GM19099 (cell line): ENCODE measurements around the gene EIF3L.

ENCODE experiments used
- POLR2A ChIP-seq: IDR thresholded peaks from 3 replicates; pipeline ENCODE4 v1.6.1; 2011; ENCODE audit warnings: low read depth; ENCODE audit not compliant: insufficient read length; ENCODE audit errors: extremely low read depth

The EIF3L gene

DNA sequence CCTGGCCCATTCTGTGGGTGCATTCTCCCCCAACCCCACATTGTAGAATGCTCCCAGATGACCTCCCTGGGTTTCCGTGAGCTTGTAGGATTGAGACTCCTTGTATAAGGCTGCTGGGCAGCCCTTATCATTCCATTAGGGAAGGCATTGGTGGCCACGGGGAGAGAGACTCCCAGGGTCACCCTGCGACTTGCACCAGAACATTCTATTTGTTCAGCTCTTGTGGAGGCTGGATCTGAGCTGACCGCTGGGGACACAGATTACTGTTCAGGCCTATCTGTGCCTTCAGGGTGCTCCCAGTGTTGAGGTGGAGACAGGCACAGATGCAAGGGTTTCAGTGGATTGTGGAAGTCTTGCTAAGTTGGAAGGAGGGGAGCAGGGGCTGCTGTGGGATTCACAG lies 74.7 kb downstream of the EIF3L start:
- TF ChIP-seq POLR2A, result no peak

DNA sequence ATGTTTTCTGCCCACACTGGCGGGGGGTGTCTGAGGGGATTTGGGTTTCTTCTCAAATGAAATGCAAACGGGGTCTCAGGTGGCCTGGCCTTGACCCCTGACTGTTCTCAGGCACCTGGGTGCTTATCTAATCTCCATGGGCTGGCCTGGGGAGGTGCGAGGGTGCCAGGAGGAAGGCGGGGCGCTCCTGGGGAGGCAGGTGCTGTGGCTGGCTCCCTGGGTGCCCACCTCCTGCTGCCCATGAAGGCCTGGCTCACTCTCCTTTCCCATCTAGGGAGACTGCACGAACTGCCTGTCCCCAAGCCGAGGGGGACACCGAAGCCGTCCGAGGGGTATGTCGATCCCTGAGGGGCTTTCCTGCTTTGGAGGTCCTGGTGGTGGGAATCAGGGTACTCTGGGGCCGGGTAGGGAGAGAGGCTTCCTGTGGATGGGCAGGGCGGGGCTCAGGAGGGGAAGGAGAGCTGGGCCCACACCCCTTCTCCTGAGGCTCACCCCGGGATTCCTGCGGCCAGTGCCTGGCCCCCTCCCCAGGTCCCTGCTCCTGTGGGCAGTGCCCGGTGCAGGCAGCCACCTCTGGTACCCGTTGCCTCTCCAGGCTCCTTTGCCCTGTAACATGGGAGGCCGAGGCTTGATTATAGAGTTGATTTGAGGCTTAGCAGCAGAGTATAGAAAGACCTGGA lies 75.3 kb downstream of the EIF3L start:
- TF ChIP-seq POLR2A, result no peak

DNA sequence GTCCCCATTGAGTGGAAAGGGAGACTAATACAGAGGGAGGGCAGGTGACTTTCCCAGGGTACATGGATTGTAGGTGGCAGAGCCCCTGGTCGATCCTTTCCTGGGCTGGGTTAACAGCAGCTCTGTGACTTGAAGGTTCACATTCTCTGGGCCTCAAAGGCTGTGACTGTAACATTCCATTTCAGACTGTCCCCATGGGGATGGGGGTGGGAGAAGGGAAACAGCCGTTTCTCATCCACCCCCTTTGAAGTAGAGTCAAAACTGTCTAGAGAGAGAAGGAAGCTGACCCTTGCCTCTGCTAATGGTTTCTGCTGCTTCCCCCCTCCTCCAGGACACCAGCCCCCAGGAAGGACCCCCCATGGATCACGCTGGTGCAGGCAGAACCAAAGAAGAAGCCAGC lies 76.1 kb downstream of the EIF3L start:
- no peak for TF ChIP-seq POLR2A

DNA sequence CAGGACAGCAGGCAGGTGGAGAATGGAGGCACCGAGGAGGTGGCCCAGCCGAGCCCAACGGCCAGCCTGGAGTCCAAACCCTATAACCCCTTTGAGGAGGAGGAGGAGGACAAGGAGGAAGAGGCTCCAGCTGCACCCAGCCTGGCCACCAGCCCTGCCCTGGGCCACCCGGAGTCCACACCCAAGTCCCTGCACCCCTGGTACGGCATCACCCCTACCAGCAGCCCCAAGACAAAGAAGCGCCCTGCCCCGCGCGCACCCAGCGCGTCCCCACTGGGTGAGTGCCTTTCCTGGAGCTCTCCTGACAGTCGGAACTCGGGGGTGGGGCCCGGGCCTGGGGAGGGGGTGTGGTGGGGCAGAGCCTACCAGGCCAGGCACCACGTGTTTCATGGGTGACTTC lies 76.5 kb downstream of the EIF3L start:
- TF ChIP-seq POLR2A, result no peak

DNA sequence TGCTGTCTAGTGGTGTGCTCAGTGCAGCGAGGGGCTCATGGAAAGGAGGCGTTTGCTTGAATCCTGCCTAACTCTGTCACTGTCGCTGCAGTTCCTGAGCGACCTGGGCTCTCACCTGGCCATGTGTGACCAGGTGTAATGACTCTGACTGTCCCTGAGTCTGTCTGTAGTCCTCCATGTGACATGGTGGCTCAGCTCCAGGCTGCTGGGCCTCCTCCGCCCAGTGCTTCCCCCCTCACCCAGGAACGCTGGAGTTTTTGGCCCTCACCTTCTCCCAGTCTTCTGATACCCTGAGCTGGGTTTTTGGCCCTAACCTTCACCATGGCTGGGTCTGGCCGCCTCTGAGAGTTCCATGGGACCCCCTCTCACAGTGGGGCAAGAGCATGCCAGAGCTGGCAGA lies 77.1 kb downstream of the EIF3L start:
- no peak for TF ChIP-seq POLR2A

DNA sequence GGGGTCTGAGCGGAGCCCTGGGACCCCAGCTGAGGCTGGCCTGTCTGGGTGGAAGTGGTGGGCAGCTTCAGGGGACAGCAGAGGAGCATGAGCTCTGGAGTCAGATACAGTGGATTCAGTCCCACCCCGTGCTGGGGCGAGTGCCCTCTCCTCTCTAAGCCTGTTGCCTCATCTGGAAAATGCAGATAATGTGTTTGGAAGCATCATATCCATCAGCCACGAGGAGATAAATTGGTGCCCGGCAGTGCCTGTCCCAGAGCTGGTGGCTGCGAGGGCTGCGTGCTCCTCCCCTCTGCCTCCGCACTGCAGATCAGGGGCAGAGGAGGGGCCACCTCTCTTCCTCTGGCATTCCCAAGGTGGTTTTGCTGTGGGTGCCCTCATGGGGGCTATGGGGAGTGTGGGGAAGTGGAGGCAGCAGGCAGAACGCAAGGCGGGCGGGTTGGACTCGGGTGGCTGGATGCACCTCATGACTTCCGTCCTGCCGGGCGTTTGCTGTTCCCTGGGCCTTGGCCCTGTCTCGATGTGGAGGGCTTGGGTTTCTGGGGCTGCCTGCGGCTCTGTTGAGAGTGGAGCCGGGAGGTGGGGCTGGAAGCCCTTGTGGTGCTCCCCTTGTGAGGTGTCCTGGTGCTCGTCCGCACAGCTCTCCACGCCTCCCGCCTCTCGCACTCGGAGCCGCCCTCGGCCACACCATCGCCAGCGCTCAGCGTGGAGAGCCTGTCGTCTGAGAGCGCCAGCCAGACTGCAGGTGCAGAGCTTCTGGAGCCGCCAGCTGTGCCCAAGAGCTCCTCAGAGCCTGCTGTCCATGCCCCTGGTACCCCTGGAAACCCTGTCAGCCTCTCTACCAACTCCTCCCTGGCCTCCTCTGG lies 77.8 kb downstream of the EIF3L start:
- no peak for TF ChIP-seq POLR2A

DNA sequence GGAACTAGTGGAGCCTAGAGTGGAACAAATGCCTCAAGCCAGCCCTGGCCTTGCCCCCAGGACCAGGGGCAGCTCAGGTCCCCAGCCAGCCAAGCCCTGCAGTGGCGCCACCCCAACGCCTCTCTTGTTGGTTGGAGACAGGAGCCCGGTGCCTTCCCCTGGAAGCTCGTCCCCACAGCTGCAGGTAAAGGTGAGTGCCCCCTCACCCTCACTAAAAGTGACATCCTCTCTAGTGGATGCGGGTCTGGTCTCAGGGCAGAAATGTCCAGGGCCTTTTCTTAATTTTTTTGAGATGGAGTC lies 78.4 kb downstream of the EIF3L start:
- TF ChIP-seq POLR2A, result no peak

DNA sequence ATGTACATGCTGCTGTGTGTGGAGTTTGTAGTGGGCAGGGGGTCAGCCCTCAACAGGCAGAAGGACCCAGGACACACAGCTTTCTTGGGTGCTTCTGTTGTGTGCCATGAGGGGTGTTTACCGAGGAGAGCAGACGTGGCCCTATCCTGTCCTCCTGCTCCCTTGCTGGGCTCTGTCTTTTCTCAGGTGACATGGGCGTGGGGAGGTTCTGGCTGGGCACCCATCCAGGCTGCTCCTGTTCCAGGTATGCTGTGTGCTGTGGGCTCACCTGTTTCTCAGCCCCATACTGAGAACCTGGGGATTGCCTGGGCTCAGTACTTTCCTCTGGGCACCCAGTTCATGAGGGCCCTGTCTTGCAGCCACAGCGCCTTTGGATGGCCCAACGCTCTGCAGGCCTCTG lies 80.2 kb downstream of the EIF3L start:
- no peak for TF ChIP-seq POLR2A

DNA sequence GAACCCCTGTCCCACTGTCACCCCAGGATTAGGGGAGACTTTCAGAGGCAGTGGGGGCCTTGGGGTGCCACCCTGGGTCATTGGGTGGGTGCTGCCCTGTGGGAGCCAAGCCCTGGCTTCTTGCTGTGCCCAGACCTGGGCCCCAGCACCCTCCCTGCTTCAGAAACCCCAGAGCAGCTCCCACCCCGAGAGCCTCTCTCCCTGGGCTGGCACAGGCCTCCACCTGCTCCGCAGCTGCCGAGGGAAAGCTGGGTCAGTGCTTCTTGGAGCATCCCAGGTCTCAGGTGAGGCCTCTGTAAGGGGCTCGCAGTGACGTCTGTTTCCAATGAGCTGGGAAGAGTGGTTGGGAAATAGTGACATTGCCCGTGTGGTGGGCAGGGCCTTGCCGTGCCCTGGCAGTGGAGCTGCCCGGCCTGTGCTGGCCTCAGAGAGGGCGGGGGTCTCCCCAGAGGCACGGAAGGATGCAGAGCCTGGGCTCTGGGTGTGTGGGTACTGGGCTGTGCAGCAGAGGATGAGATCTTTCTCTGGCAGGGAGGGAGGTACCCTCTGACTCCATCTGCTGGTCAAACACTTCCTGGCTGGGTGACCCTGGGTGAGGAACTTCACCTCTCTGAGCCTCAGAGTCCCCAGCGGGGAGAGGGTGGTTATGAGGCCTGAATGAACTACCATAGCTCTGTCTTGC lies 81.2 kb downstream of the EIF3L start:
- TF ChIP-seq POLR2A, result no peak

DNA sequence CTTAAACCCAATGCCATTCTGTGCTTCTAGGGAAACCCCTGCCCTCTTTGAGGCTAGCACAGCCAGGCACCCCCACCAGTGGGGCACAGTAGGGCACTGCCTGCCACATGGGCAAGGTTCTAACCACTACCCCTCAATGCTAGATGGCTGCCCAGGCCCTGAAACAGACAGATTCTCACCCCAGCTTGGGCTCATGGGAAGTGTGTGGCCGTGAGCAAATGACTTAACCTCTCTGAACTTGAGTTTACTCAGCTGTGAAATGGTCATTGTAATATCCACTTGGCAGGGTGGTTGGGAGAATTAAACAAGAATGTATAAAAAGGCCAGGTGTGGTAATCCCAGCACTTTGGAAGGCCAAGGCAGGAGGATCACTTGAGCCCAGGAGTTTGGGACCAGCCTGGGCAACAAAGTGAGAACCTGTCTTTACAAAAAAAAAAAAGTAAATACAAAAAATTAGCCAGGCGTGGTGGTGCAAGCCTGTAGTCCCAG lies 81.8 kb downstream of the EIF3L start:
- TF ChIP-seq POLR2A, result no peak

DNA sequence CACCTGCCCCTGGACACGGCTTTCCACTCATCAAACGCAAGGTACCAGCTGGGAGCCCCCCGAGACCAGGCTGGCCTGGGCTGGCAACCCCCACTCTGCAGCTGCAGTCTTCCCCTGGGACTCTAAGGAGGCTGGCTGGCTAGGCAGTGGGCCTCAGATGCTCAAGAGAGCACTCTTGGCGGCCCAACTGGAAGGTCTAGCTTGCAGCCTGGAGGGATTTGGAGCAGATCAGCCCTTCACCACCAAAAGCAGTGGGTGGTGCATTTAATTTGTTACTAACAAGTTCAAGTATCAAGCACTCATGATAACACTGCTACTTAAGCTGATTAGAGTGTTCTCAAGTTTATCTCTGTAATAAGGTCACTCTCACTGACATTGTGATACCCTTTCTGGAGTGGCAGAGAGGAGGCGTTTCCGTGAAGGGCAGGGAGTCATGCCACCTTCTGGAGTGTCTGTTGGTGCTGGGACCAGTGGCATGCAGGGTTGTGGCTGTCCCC lies 82.7 kb downstream of the EIF3L start:
- no peak for TF ChIP-seq POLR2A

DNA sequence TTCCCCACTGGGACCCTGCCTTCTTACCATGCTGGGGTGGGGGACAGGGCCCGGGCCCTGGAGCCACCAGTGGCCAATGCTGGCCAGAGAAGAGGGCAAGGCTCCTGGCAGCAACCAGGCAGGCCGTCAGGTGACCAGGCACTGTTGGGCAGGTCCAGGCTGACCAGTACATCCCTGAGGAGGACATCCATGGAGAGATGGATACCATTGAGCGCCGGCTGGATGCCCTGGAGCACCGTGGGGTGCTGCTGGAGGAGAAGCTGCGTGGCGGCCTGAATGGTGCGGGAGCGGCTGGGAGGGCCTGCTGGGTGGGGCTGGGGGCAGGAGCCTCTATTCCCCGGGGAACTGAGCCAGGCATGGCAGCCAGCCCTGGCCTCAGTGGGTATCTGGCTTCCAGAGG lies 83.2 kb downstream of the EIF3L start:
- no peak for TF ChIP-seq POLR2A

DNA sequence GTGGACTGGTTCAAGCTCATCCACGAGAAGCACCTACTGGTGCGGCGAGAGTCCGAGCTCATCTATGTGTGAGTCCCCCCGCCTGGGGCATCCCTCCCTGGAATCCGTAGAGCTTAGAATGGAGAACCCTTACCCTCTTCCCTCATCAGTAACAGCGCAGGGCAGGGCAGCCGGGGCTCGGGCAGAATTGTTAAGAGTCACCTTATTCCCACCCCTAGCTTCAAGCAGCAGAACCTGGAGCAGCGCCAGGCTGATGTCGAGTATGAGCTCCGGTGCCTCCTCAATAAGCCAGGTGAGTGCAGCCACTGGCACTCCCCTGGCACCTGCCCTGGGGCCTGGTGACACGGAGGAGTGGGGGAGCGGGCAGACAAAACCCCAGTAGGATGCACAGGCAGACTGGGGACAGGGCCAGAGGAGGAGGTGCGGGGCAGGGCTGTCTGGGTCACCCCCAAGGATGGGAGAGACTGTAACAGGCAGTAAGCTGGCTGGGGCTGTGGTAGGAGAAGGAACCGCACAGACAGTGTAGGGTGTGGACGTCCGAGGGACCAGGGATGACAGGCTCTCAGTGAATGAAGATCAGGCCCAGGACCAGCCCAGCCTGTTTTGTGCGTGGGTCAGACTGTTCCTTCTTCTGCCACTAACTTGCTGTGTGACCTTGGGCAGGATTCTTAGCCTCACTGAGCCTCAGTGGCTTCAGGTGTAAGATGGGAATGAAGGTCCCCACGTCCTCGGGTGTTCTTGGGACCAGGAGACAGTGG lies 83.8 kb downstream of the EIF3L start:
- no peak for TF ChIP-seq POLR2A

DNA sequence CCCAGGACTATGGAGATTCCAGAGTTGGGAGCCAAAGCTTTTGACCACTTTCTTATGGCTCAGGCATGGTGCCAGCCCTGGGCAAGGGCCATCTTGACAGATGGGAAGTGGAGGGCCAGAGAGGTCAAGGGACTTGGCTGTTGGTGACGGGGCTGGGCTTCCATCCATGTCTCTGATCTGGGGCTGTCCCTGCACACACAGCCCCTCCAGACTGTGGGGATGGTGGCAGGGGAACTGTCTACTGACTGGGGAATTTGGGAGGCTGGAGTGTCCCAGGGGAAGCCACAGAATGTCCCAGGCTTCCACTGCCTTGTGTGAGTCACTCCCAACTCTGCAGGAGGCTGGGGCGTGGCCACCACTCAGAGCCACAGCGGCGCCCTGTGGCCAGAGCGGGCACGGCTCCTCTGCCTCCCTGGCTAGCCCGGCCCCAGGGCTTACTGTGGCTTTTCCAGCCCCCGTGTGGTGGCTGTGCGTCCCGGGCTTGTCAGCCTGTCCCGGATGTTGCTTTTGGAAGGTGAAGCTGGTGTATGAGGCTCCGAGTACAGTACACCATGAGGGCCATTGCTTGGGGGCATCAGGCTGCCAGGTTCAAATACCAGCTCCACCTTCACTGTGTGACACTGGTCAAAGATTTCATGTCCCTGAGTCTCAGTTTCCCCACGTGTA lies 84.6 kb downstream of the EIF3L start:
- TF ChIP-seq POLR2A, result no peak
